NCI-H2029 (cell line): ENCODE results near the gene DCAF10.
A peak's percentile ranks its signal among the peaks of the same experiment; 100 is the strongest.
"Not testable (repeated sequence)": the region's sequence is repeated elsewhere in the genome, so short reads cannot be mapped to it uniquely, and the experiment has no call there.

Experiments
- DNase-seq: peaks from one replicate; lab custom pipeline; 2025; lab: John Stamatoyannopoulos, UW

Gene DCAF10

DNA sequence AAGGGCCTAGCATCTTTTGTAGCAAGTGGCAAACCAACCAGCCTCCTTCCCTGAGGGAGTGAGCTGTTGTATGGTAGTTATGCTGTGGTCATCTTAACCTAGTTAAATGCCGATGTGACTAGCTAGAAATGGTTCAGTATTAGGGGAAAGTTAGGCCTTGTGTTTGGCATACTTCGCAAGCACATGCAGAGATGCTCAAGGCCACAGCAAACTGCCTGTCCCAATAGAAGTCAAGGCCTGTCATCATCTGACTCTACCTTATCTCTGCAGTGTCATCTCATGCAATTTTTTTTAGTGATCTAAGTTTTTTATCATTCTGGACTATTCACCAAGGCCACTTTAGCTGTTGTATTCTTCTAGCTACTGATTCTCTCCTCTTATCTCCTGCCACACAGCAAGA, 10.5 kb upstream of the DCAF10 start:
- no peak for DNase-seq

GRCh38 chr9:37792122-37792521, 8.5 kb upstream of the DCAF10 start:
- no peak for DNase-seq

GRCh38 chr9:37796232-37796631, 4.4 kb upstream of the DCAF10 start:
- DNase-seq, result no peak

DNA sequence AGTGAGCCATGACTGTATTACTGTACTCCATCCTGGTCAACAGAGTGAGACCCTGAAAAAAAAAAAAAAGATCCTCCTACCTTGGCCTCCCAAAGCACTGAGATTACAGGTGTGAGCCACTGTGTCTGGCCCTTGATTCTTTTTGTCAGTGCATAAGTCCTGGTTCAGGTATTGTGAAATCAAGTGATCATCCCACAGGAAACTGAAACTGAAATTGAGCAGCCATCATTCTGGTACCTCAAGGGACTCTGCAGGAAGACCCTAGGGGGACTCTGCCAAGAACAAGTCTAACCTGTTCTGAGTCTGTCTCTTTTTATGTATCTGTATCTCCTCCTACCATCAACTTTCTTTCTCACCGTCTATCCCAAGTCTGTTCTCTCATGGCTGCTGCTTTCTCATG, 1.9 kb upstream of the DCAF10 start:
- no peak for DNase-seq

GRCh38 chr9:37801287-37801850, 772 bp downstream of the DCAF10 start:
- DNase-seq, result peak; percentile 12

DNA sequence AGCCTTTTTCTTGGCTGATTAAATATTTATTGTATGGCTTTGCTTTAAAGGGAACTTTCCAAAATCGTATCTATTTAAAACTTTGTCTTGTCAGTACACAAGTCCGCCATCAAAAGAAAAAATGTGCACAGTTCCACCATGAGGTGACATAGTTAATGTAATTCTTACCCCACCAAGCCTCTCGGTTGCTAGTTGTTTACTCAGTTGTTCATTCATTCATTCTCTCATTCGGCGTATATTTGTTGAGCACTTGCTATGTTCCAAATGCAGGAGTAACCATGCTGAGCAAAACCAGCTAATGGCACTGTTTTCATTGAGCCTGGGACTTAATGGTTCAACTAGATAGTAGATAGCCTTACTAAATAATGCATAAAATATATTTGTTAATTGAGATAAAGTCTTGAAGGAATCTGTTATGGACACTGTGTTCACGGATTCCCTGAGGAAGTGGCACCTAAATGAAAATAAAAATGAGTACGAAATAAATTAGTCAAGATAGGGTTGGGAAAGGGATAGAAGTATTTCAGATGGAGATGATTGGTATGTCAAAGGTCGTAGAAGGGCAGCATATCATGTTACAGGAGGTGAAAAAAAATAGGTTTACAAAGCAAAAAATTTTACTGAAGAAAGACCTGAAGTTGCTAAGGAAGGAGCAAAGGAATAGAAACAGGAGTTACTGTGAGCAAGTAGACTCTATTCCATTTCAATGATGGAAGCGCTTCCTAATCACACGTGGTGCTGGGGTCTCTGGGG, 1.5 kb downstream of the DCAF10 start:
- no peak for DNase-seq

- no peak for DNase-seq
Measured at GRCh38 chr9:37806271-37806670, 5.7 kb downstream of the DCAF10 start.

DNA sequence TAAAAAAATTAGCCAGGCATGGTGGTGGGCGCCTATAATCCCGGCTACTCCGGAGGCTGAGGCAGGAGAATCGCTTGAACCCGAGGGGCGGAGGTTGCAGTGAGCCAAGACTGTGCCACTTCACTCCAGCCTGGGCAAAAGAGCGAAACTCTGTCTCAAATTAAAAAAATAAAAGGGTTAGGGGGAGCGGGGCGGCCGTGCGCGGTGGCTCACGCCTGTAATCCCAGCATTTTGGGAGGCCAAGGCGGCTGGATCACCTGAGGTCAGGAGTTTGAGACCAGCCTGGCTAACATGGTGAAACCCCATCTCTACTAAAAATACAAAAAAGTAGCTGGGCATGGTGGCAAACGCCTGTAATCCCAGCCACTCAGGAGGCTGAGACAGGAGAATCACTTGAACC, 9.1 kb downstream of the DCAF10 start:
- not testable (repeated sequence) for DNase-seq

- no peak for DNase-seq
Measured at GRCh38 chr9:37811906-37812476, 11.4 kb downstream of the DCAF10 start.

- DNase-seq, result no peak
Measured at GRCh38 chr9:37812773-37813379, 12.3 kb downstream of the DCAF10 start.

DNA sequence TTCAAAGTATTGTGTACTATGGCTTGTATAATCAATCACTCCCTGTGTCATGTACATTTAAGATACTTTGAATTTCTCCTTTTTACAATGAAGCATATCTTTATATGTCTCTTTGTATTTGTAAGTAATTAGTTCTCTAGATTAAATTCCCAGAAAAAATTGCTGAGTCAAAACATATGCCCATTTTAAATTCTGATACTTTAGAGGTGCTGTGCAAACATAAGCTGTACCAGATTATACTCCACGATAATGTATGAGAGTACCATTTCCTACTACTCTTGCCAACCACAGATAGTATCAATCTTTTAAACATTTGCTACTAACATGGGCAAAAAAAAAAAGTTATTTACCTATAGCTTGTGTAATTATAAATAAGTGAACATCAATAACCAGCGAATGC, 18.3 kb downstream of the DCAF10 start:
- no peak for DNase-seq

GRCh38 chr9:37820142-37820541, 19.5 kb downstream of the DCAF10 start:
- DNase-seq, result no peak

GRCh38 chr9:37825174-37825573, 24.6 kb downstream of the DCAF10 start:
- not testable (repeated sequence) for DNase-seq

DNA sequence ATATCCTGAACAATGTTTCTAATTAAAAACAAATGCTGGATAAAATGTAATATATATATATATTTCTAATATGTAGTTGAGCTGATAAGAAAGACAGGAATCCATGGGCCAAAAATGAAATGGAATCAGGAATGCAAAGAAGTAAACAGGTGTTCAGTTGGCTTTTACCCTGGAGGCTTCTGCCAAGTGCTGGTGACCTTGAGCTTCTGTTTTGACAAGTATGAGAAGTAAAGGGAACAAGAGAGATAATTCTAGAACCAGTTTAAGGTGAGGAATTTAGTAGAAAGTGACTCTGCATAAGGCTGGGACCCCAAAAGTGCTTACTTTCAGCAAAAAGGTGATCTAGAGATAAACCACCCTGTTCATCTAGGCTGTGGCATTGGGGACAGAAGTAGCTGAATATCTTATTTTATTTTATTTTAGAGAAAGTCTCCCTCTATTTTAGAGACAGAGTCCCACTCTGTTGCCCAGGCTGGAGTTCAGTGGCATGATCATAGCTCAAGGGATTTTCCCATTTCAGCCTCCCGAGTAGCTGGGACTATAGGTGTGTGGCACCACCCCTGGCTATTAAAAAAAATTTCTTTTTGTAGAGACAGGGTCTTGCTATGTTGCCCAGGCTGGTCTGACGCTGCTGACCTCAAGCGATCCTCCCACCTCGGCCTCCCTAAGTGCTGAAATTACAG, 27.0 kb downstream of the DCAF10 start:
- DNase-seq, result no peak

DNA sequence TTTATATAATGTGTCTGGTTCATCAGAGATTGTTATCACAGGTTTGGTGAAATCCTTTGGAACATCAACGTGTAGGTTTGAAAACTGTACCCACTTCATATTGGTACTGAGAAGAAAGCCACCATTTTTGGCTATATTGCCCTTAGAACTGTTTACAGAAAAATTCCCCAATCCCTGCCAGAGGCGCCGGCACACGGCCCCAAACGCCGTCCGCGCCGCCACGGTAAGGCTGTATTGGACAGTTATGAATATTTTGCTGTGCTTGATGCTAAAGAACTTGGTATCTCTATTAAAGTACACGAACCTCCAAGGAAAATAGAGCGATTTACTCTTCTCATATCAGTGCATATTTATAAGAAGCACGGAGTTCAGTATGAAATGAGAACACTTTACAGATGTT, 35.2 kb downstream of the DCAF10 start:
- DNase-seq, result no peak

DNA sequence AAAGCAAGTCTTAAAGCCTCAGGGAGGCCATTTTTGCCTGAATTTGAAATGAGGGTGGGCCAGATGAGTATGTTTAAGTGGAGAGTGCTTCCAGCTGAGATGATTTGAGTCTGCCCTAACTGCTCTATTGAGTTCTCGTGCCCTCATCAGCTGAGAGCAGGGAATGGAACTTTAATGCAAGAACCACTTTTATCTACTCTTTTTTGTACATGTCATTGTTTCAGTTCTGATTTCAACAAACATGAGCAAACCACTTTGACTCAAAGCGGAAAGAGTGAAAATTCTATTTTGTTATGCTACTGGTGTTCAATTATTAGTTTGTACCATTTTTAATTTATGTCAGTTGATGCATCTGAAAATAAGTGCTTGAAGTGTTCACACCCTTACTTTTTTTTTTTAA, 35.8 kb downstream of the DCAF10 start:
- DNase-seq, result no peak

GRCh38 chr9:37839496-37840461, 39.2 kb downstream of the DCAF10 start:
- DNase-seq, result no peak

DNA sequence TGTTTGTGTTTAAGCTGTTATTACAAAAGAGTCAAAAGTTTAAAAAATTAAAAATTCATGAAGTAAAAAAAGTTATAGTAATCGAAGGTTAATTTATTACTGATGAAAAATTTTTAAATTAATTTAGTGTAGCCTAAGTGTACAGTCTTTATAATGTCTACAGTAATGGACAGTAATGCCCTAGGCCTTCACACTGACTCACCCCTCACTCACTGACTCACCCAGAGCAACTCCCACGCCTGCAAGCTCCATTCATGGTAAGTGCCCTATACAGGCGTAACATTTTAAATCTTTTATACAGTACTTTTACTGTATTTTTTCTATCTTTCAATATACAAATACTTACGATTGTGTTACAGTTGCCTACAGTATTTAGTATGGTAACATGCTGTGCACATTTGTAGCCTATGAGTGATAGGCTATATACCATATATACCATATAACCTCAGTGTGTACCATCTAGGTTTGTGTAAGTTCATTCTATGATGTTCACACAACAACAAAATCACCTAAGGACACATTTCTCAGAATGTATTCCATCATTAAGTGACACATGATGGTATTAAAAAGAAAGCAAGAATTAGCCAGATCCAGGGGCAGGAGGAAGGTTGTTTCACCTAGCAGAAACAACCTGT, 40.1 kb downstream of the DCAF10 start:
- DNase-seq, result no peak

DNA sequence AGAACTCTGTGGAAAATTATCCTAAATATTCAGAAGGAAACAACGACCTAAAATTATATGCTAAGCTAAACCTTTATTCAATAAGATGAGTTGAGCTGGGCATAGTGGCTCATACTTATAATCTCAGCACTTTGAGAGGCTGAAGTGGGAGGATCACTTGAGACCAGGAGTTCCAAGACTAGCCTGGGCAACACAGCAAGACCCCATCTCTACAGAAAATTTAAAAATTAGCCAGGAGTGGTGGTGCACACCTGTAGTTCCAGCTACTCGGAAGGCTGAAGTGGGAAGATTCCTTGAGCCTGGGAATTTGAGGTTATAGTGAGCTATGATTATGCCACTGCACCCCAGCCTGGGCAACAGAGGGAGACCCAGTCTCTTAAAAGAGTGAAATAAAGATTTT, 51.6 kb downstream of the DCAF10 start:
- no peak for DNase-seq

DNA sequence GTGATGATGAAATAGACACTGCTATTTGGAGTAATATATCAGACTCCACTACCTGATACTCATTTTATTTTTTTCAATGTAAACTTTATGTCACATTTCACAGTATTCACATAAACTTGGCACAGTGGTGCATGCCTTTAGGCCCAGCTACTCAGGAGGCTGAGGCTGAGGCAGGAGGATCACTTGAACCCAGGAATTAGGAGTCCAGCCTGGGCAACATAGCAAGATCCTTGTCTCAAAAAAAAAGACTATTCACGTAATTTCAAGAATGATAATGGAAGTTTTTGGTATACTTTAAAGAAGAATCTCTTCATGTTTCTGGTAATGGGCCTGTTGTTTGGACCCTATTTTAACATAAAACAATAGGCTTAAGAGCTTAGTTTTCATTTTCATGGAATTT, 56.0 kb downstream of the DCAF10 start:
- DNase-seq, result no peak

GRCh38 chr9:37859043-37859442, 58.4 kb downstream of the DCAF10 start:
- DNase-seq, result no peak
